A172 (cell line): ENCODE data around the gene VAC14. TPM values are rescaled to one million over a fixed set of nuclear protein-coding genes. Genes with fewer than 3 reads are reported as not detected.

Experiments
- DNase-seq: peaks from one replicate; pipeline ENCODE4 v3.0.0-alpha.2; 2015; ENCODE audit warnings: low spot score
- total RNA-seq: library from RNA; depleted of rRNA; stranded (reverse); fragments of >200 nt; shearing (Covaris generic); gene quantifications from 2 replicates; pipeline ENCODE4 v1.2.3, GENCODE V29; 2014

Gene VAC14
- total RNA-seq, 1 experiment from 2014 or later: 58.8 TPM

GRCh38 chr16:70663524-70664324, 137.2 kb downstream of the VAC14 start:
- DNase-seq: no peak

DNA sequence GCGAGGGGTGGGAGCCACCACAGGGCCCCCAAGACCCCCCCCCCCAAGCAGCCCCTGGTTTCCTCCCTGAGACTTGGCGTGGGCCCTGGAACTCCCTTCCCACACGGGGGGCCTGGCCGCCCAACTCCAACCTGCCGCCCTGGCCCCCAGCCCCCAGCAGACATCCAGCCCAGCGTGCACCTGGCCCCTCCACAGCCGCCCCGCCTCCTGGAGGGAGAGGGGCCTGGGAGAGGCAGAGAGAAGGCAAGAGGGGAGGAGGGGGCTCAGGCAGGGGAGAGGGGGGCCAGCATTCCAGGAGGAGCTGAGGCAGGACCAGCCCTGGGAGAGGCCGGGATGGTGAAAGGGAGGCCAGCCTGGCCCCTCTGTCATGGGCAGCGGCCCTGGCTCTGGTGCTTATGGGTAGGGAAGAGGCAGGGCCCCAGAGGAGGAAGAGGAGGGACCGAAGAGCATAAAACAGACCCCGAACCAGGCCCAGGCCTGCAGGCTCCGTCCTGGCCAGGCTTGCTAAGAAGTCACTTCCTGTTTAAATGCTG, 137.9 kb downstream of the VAC14 start:
- DNase-seq: peak; percentile 63

GRCh38 chr16:70661918-70662641, 138.9 kb downstream of the VAC14 start:
- peak; percentile 60 for DNase-seq

DNA sequence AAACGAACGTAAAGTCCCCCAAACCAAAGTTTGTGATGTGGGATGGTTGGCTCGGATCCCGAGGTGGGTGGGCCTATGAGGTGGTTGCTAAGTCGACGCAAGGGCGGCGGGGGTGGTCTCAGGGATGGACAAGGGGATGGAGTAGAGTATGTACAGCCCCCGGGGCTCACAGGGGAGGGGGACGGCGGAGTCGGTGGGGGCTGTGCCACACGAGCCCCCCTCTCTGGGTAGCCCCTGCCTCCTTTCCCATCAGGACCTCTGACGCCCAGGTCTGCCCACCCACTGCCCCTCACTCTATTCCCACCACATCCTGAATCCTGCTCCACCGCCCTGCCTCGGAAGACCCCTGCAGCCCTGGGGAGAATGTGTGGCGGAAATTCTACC, 139.4 kb downstream of the VAC14 start:
- DNase-seq: no peak

GRCh38 chr16:70660672-70661350, 140.1 kb downstream of the VAC14 start:
- peak; percentile 74 for DNase-seq

- DNase-seq: no peak
Observed at GRCh38 chr16:70659953-70660671, 140.8 kb downstream of the VAC14 start.

- no peak for DNase-seq
Observed at GRCh38 chr16:70659546-70659945, 141.4 kb downstream of the VAC14 start.

DNA sequence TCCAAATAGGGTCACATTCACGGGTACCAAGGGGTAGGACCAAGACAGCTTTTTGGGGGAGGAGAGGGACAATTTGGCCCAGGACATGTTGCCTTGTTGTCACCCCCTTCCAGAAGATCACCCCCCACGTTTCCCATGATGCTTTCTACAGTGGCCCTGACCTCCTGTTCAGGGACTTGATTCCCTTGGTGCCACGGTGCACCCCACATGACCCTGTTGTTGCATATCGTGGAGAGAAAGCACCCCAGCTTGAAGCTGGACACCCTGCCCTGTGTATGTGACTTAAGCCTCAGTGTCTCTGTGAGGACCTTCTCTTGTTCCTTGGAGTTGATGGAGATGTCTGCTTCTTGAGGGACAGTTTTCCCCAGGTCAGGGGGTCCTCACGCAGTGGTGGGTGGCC, 142.0 kb downstream of the VAC14 start:
- DNase-seq: no peak

GRCh38 chr16:70657956-70658355, 143.0 kb downstream of the VAC14 start:
- no peak for DNase-seq

DNA sequence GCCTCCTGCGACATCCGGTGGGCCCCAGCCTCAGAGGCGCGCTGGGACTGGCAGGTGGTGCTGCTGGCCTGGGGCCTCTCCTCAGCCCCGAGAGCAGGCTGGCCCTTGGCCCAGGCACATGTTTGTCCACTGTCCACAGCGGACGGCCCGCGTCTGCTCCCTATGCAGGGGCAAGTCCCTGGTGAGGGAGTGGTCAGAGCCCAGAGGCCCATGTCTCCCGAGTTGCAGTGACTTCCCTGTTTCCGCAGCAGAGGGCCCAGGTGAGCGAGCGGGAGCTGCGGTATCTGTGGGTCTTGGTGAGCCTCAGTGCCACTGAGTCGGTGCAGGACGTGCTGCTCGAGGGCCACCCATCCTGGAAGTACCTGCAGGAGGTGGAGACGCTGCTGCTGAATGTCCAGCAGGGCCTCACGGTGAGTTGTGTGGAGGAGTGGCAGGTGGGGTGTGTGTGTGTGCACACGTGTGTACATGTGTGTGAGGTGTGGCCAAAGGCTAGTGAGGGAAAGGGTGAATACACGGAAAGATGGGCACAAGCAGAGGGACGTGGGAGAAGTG, 144.2 kb downstream of the VAC14 start:
- no peak for DNase-seq

GRCh38 chr16:70656065-70656711, 144.8 kb downstream of the VAC14 start:
- DNase-seq: no peak

DNA sequence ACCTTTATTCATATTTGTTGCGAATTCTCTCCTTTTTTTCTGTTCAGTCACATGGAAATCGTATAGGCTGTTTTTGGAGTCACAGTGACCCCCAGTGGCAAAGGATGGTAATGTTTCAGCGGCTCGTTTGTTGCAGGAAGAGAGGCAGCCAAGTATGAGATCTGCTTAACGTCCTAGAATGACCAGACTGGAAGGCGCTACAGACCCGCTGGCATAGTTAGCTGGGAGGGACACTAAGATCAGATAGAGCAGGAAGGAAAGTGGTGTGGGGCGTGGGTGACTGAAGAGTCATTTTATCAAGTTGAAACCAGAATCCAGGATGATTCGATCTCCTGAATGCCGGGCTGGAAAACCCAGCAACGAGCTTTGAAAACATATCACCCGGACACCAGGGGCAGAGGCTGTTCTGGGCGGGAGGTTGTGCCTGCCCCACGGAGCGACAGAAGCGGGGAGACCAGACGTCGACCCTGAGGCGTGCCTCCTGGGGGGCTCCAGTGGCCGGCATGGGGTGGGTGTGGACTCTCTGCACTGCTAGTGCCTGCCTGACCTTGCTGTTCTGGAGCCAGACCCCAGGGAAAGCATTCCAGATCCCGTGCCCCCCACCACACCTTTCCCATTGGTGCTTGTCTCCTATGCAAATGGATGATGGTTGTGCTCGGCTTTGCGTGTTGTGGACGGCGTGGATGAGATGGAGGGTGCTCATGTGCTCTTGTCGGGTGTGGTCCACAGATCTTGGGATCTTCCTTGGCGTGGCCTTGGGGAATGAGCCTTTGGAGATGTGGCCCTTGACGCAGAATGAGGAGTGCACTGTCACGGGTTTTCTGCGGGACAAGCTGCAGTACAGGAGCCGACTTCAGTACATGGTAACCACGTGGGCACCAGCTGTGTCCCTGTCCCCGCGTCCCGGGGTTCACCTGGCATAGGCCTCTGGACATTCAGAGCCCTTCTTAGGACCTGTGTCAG, 146.9 kb downstream of the VAC14 start:
- peak; percentile 86 for DNase-seq

DNA sequence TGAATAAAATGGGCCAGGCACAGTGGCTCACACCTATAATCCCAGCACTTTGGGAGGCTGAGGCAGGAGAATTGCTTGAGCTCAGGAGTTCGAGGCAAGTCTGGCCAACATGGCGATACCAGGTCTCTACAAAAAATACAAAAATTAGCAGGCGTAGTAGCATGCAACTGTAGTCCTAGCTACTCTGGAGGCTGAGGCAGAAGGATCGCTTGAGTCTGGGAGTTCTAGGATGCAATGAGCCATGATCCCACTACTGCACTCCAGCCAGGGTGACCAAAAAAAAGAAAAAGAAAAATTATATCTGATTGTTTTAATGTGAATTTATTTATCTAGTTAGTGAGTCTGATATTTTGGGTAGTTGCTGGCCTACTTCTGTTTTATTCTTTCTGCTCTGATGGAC, 147.6 kb downstream of the VAC14 start:
- no peak for DNase-seq

GRCh38 chr16:70652322-70652721, 148.6 kb downstream of the VAC14 start:
- no peak for DNase-seq

DNA sequence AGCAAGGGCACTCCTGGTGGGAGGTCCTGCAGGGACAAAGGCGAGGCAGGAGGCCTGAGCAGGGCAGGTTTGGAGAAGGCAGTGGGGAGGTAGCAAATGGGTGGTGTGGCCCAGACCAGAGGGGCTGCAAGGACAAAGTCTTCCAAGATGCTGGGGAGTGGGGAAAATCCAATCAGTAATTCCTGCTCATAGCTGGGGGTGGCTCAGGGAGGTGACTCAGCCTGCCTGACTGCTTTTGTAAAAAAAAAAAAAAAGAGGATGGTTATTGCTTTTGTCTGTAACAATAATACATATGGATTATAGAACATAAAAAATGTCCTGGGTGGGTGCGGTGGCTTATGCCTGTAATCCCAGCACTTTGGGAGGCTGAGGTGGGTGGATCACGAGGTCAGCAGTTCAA, 149.4 kb downstream of the VAC14 start:
- DNase-seq: no peak

DNA sequence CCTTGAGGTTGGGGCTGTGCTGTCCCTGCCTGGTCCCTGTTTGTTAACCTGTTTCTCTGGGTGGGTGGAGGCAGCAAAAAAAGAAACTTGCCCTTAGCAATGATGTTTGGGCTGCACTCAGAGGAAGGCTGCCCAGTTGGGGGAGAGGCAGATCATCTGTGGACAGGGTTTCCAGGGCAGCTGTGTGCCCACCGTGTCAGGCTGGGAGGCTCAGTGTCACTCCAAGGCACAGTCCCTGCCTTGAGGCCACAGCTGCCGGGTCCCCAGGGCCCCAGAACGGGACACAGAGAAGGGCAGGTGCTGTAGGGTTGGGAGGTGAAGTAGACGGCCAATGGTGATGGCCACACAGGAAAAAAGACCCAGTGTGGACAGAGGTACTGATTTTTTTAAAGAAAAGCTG, 150.7 kb downstream of the VAC14 start:
- no peak for DNase-seq

DNA sequence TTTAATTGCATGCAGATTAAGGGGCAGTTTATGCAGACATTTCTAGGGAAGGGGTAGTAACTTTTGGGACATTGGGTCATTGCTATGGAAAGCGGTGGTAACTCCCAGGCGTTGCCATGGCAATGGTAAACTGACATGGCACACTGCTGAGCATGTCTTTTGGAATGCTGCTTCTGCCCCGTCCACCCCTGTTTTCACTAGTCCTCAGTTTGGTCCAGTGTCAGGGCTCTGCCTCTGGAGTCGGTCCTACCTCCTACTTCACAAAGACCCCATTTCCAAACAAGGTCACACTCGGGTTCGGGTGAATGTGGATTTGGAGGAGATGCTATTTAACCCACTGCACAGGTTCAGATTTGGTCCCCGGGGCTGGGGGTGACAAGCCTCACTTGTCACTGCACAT, 151.7 kb downstream of the VAC14 start:
- DNase-seq: no peak

- DNase-seq: no peak
Observed at GRCh38 chr16:70648606-70649005, 152.4 kb downstream of the VAC14 start.

- DNase-seq: no peak
Observed at GRCh38 chr16:70647441-70648359, 153.3 kb downstream of the VAC14 start.
